HepG2 (cell line): ENCODE measurements around the gene LYPD6B. TPM values are rescaled to one million over a fixed set of nuclear protein-coding genes. Genes with fewer than 3 reads are reported as not detected.
A peak's percentile ranks its signal among the peaks of the same experiment; 100 is the strongest.

ENCODE experiments used
- ATAC-seq: fragments of 200-7000 bp; cut with Tn5 transposase; 3 replicates; pipeline ENCODE4 v1.9.1; 2020; ENCODE audit warnings: mild to moderate bottlenecking, moderate library complexity
- BruUV-seq: library from RNA; stranded (reverse); fragments of 400-500 nt; replicated peaks from 2 replicates; lab custom pipeline; 2021; lab: Mats Ljungman, UMichigan
- CTCF ChIA-PET: fragments of 300-600 bp; formaldehyde crosslinking; extraction: SDS; loops from one replicate; lab custom pipeline; 2021; ENCODE audit warnings: low total read pairs, inconsistent platforms, low intra/inter-chr PET ratio; lab: Yijun Ruan, JAX
- POLR2A ChIA-PET: fragments of 350-600 bp; sonication (Branson Sonifier 250); formaldehyde crosslinking; loops from one replicate; lab custom pipeline; 2020; ENCODE audit warnings: antibody characterized with exemption, inconsistent platforms; lab: Yijun Ruan, JAX
- DNase-seq: peaks from one replicate; pipeline ENCODE4 v3.0.0-alpha.2; 2015; ENCODE audit warnings: low spot score
- FAIRE-seq: peaks from 3 replicates; lab custom pipeline; 2011; peaks lifted over from hg19 to GRCh38; lab: Jason Lieb, UNC
- H2AFZ ChIP-seq: one replicate; pipeline ENCODE4 v1.6.1; 2011; ENCODE audit warnings: low read length, inconsistent platforms
- H3K27ac ChIP-seq: fragments of 300-600 bp; 3 replicates; pipeline ENCODE4 v1.8.0; 2011; ENCODE audit warnings: mixed run types, mild to moderate bottlenecking, mixed read lengths, low read length, inconsistent platforms; ENCODE audit not compliant: insufficient read depth; ENCODE audit errors: extremely low read length
- H3K27me3 ChIP-seq, 2 experiments: fragments of 200-600 bp in 1 of 2; 2 replicates in 1 of 2; 3 replicates in 1 of 2; pipeline versions ENCODE4 v1.6.0 to v1.8.0; 2011; ENCODE audit warnings: low read length in 2 of 2, mild to moderate bottlenecking in 2 of 2, moderate library complexity in 2 of 2, inconsistent platforms in 1 of 2; ENCODE audit not compliant: insufficient read depth in 2 of 2, control insufficient read depth in 1 of 2
- H3K36me3 ChIP-seq, 2 experiments: fragments of 200-600 bp in 1 of 2; replicated peaks in 1 of 2; 2 replicates in 1 of 2; 3 replicates in 1 of 2; pipeline versions ENCODE4 v1.5.1 to v1.8.0; 2011; ENCODE audit warnings: low read length in 2 of 2, inconsistent platforms in 1 of 2; ENCODE audit not compliant: insufficient read depth in 2 of 2, control insufficient read depth in 1 of 2
- H3K4me1 ChIP-seq: 2 replicates; pipeline ENCODE4 v1.5.1; 2012; ENCODE audit warnings: low read length, inconsistent platforms; ENCODE audit not compliant: insufficient read depth
- H3K4me2 ChIP-seq: 2 replicates; pipeline ENCODE4 v1.6.0; 2011; ENCODE audit warnings: low read depth, low read length, inconsistent platforms
- H3K4me3 ChIP-seq, 3 experiments: fragments of 200-600 bp in 1 of 3; sonication (generic), shearing (Covaris generic) in 1 of 3; replicated peaks in 1 of 3; 2 replicates each; pipeline ENCODE4 v1.5.1; 2011 to 2016; ENCODE audit warnings: low read length in 3 of 3, inconsistent platforms in 2 of 3, low read depth in 2 of 3, mild to moderate bottlenecking in 2 of 3, control low read depth in 1 of 3, mixed read lengths in 1 of 3; ENCODE audit not compliant: insufficient read depth in 1 of 3
- H3K79me2 ChIP-seq: one replicate; pipeline ENCODE4 v1.6.1; 2011; ENCODE audit warnings: low read length, inconsistent platforms; ENCODE audit not compliant: insufficient read depth
- H3K9ac ChIP-seq: 2 replicates; pipeline ENCODE4 v1.6.0; 2011; ENCODE audit warnings: mild to moderate bottlenecking, low read depth, low read length, inconsistent platforms; ENCODE audit not compliant: insufficient read depth
- H3K9me3 ChIP-seq: 2 replicates; pipeline ENCODE4 v1.5.1; 2012; ENCODE audit warnings: mild to moderate bottlenecking, low read length
- H4K20me1 ChIP-seq: 2 replicates; pipeline ENCODE4 v1.6.0; 2011; ENCODE audit warnings: inconsistent platforms, mild to moderate bottlenecking, low read length, moderate library complexity; ENCODE audit not compliant: insufficient read depth
- CEBPB ChIP-seq: IDR thresholded peaks from 2 replicates; pipeline ENCODE4 v1.6.1; 2011; ENCODE audit warnings: low read depth, low read length, improper control_type of control experiment, borderline replicate concordance
- KDM3A ChIP-seq: IDR thresholded peaks from 2 replicates; pipeline ENCODE4 v1.6.1; 2018; ENCODE audit warnings: low read depth, missing compliant biosample characterization
- NFKBIZ ChIP-seq: IDR thresholded peaks from 2 replicates; pipeline ENCODE4 v1.6.1; 2018; ENCODE audit warnings: missing genetic modification reagents, missing compliant biosample characterization
- NFRKB ChIP-seq: fragments of 450-650 bp; IDR thresholded peaks from 2 replicates; pipeline ENCODE4 v1.6.1; 2017
- NPAS2 ChIP-seq: sonication (generic); formaldehyde crosslinking; IDR thresholded peaks from 2 replicates; pipeline ENCODE4 v1.8.0; 2022; ENCODE audit warnings: mild to moderate bottlenecking, missing genetic modification reagents, borderline replicate concordance
- ZBTB3 ChIP-seq: sonication (generic); formaldehyde crosslinking; IDR thresholded peaks from 2 replicates; pipeline ENCODE4 v1.4.0; 2020; ENCODE audit warnings: low read depth, mild to moderate bottlenecking, moderate library complexity, missing genetic modification reagents, borderline replicate concordance
- ZNF224 ChIP-seq: sonication (generic); formaldehyde crosslinking; IDR thresholded peaks from 2 replicates; pipeline ENCODE4 v1.5.0; 2020; ENCODE audit warnings: mild to moderate bottlenecking, missing genetic modification reagents
- ZNF230 ChIP-seq: sonication (generic); formaldehyde crosslinking; IDR thresholded peaks from 2 replicates; pipeline ENCODE4 v1.4.0; 2020; ENCODE audit warnings: mild to moderate bottlenecking, missing genetic modification reagents
- ZSCAN21 ChIP-seq: sonication (generic); formaldehyde crosslinking; IDR thresholded peaks from 2 replicates; pipeline ENCODE4 v1.8.0; 2022; ENCODE audit warnings: mild to moderate bottlenecking, missing genetic modification reagents, moderate library complexity, borderline replicate concordance
- WGBS: methylation state at CpG from one replicate; pipeline ENCODE4 v1.1.6; 2017; ENCODE audit warnings: low lambda C conversion rate; 5-methylcytosine and 5-hydroxymethylcytosine counted together
- in situ Hi-C: cut with HindIII; loops from 2 replicates; pipeline ENCODE4 v1.10.0; 2017; ENCODE audit warnings: low pct_unique_long_range_greater_than_20kb; ENCODE audit not compliant: extremely low pct_ligation_motif_present
- intact Hi-C: fragments of 100-400 bp; cut with micrococcal nuclease; formaldehyde crosslinking; loops from one replicate; pipeline ENCODE4 v1.10.0; 2022; ENCODE audit not compliant: unreplicated experiment
- polyA plus RNA-seq, 8 experiments: library from polyadenylated mRNA; depleted of rRNA in 3 of 8; stranded (reverse) in 7 of 8; unstranded in 1 of 8; fragments of >200 nt; fragmentation: Illumina TruSeq in 4 of 8; extraction: Trizol in 4 of 8; gene quantifications; 2 replicates each; pipeline versions ENCODE4 v1.2.1 to v1.2.3, GENCODE V29; 2011 to 2016; ENCODE audit warnings: low read depth in 4 of 8, missing spikeins in 1 of 8, mixed read lengths in 1 of 8; ENCODE audit not compliant: insufficient read depth in 1 of 8
- total RNA-seq, 5 experiments: library from RNA; depleted of rRNA; stranded (reverse); fragments of >200 nt; fragmentation: Illumina TruSeq; extraction: Trizol; gene quantifications; 2 replicates each; pipeline ENCODE4 v1.2.3, GENCODE V29; 2016; ENCODE audit warnings: low read depth in 1 of 5

LYPD6B gene
- total and polyA plus RNA-seq, 2 of the 13 experiments (the other 11 are each of a cell fraction or from before 2014, with no cell fraction given): not detected

DNA sequence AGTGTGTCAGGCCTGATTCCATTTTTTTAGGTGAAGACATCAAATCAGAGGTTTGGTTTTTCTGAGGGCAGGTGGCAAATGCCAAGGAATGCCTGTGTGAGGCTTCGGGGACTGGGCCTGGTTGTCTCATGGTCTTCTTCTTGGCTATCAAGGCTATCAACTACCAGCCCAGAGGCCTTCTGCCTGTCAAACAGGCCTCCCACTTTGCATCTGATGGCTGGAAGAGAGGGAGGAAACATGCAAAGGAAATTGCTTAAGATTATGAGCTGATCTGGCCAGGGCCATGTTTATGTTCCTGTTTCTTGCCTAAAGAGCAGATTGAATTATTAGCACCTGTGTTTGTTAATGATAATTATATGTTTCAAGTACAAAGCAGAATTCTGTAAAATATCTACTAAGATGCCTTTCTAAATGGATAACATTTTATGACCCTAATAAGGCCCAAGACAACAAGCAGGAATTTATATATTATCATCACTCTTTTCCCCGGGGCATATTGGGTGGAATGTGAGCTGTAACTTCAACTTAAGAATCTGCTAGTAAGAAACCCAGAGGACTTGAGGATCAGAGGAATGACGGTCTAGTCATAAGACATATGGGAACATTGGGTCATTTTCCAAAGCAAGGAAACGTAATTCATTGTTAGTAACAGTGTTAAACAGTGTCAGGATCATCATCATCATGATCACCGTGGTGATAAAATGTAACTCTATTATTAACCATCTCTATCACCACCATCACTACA, 123.2 kb downstream of the LYPD6B start (continued):
- TF ChIP-seq KDM3A (no peak), NPAS2 (CRISPR knock-in tag) (no peak), NFKBIZ (CRISPR knock-in tag) (no peak), ZSCAN21 (CRISPR knock-in tag) (no peak)

DNA sequence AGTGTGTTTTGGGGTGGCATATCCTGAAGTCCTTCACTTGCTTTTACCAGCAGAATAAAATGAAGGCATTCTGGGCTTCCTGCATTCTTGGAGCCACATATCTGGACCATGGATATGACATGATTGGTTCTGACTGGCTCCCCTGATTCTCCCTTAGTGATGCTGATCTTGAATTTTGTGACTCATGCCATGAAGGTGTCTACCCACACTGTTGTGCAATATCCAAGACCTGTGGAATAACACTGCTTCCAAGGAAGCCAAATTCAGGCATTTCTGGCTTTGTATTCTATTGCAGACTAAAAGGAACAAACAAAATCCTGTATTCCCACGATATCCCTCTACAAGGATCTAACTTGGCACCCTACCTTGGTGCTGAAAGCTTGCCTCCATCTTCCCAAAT, 125.8 kb downstream of the LYPD6B start:
- Histone ChIP-seq H3K36me3 (no peaks in the 10 kb centered on the region), H3K79me2 (no peaks in the 10 kb centered on the region), H3K27ac (no peak overlapping the region), H3K27me3 (no peaks in the 10 kb centered on the region), H3K4me3 (no peak overlapping the region), H3K9me3 (no peaks in the 10 kb centered on the region), H3K4me2 (no peak overlapping the region), H2AFZ (no peak overlapping the region), H3K4me1 (no peaks in the 10 kb centered on the region), H3K9ac (no peak overlapping the region), H4K20me1 (no peaks in the 10 kb centered on the region)
- ATAC-seq: no peak
- intact Hi-C loops: no loop called here
- no peak for FAIRE-seq
- no peak for TF ChIP-seq ZBTB3 (CRISPR knock-in tag)
- no peak for TF ChIP-seq NFRKB
- TF ChIP-seq ZNF224: no peak
- TF ChIP-seq ZNF230: no peak
- TF ChIP-seq CEBPB: peak; percentile 70; the same call in 1 of the 2 replicates
- no peak for DNase-seq
- WGBS: 0% methylated on average over 1 of the region's 1 CpG
- in situ Hi-C loops: no loop called here
- CTCF ChIA-PET: no interaction called here
- no TSS peak for BruUV-seq
- POLR2A ChIA-PET: no interaction called here
